Measurements from ENCODE around the gene RSPH6A. TPM values are rescaled to one million over a fixed set of nuclear protein-coding genes. Genes with fewer than 3 reads are reported as not detected.

RSPH6A gene
- polyA plus RNA-seq, 3 donors, result not detected

GRCh38 chr19:45824531-45825262 lies 9.6 kb upstream of the RSPH6A start:
- 96% methylated on average over 21 of the region's 26 CpGs for WGBS (ENCODE audit: insufficient coverage)
- no peaks in the 10 kb centered on the region for H3K9me3 ChIP-seq (replicated peaks in 1 of 2; ENCODE audit: control insufficient read depth in 1 of 2, insufficient read depth in 1 of 2, low read length in 2 of 2)
- no peaks in the 10 kb centered on the region for H3K9me3 Mint-ChIP-seq
- no peak overlapping the region for H3K9ac ChIP-seq (ENCODE audit: insufficient read depth, low read length, poor library complexity, severe bottlenecking)
- H3K4me1 Mint-ChIP-seq, result no peaks in the 10 kb centered on the region
- H3K27me3 ChIP-seq (ENCODE audit: control insufficient read depth in 2 of 2, insufficient read depth in 2 of 2, low read length in 2 of 2), result no peaks in the 10 kb centered on the region
- no peak for DNase-seq
- no peak for TF ChIP-seq CTCF (IDR thresholded peaks at IDR 0.05)
- no peak overlapping the region for H3K4me2 ChIP-seq (replicated peaks; ENCODE audit: extremely low read depth, low read length, poor library complexity, severe bottlenecking)
- intact Hi-C loops (cut with micrococcal nuclease), result no loop called here
- H3K27ac ChIP-seq (ENCODE audit: low read depth in 1 of 2, low read length in 2 of 2), result no peak overlapping the region
- peaks cover 0 to 5% (median 0%) of the 10 kb centered on the region in 3 donors for H3K27me3 Mint-ChIP-seq (ENCODE audit: low read depth in 3 of 3)
- peaks cover 96 to 98% of the 10 kb centered on the region in 2 donors for H3K36me3 ChIP-seq (replicated peaks in 1 of 2; ENCODE audit: control insufficient read depth in 1 of 2, insufficient read depth in 2 of 2, low read length in 2 of 2)
- no peak overlapping the region for H3K4me3 ChIP-seq (replicated peaks in 1 of 3; ENCODE audit: low read depth in 2 of 3, low read length in 3 of 3)
- H2AFZ ChIP-seq (ENCODE audit: insufficient read depth, low read depth, low read length, poor library complexity, severe bottlenecking), result no peak overlapping the region
- peaks cover 19% of the 10 kb centered on the region for H4K20me1 ChIP-seq (ENCODE audit: insufficient read depth, low read length)
- H3K4me1 ChIP-seq (ENCODE audit: control insufficient read depth in 1 of 2, insufficient read depth in 2 of 2, low read length in 2 of 2), result no peaks in the 10 kb centered on the region
- H3K79me2 ChIP-seq (ENCODE audit: insufficient read depth, low read length), result no peaks in the 10 kb centered on the region
- no peak overlapping the region for H3K4me3 Mint-ChIP-seq
- peaks cover 82 to 99% of the 10 kb centered on the region in 2 donors for H3K36me3 Mint-ChIP-seq
- no peak overlapping the region for H3K27ac Mint-ChIP-seq

GRCh38 chr19:45824041-45824471 lies 8.9 kb upstream of the RSPH6A start:
- Mint-ChIP-seq H3K9me3 (no peaks in the 10 kb centered on the region), H3K27me3 (ENCODE audit: low read depth in 3 of 3) (peaks cover 0 to 5% (median 0%) of the 10 kb centered on the region in 3 donors), H3K4me1 (no peaks in the 10 kb centered on the region), H3K27ac (no peak overlapping the region), H3K4me3 (no peak overlapping the region), H3K36me3 (peaks cover 82 to 98% of the 10 kb centered on the region in 2 donors)
- no peak overlapping the region for H3K9ac ChIP-seq (ENCODE audit: insufficient read depth, low read length, poor library complexity, severe bottlenecking)
- H3K9me3 ChIP-seq (replicated peaks in 1 of 2; ENCODE audit: control insufficient read depth in 1 of 2, insufficient read depth in 1 of 2, low read length in 2 of 2), result no peaks in the 10 kb centered on the region
- no peaks in the 10 kb centered on the region for H3K27me3 ChIP-seq (ENCODE audit: control insufficient read depth in 2 of 2, insufficient read depth in 2 of 2, low read length in 2 of 2)
- H2AFZ ChIP-seq (ENCODE audit: insufficient read depth, low read depth, low read length, poor library complexity, severe bottlenecking), result no peak overlapping the region
- H3K4me3 ChIP-seq (replicated peaks in 1 of 3; ENCODE audit: low read depth in 2 of 3, low read length in 3 of 3), result no peak overlapping the region
- WGBS (ENCODE audit: insufficient coverage), result 88% methylated on average over 12 of the region's 12 CpGs
- peaks cover 92 to 96% of the 10 kb centered on the region in 2 donors for H3K36me3 ChIP-seq (replicated peaks in 1 of 2; ENCODE audit: control insufficient read depth in 1 of 2, insufficient read depth in 2 of 2, low read length in 2 of 2)
- no peak overlapping the region for H3K27ac ChIP-seq (ENCODE audit: low read depth in 1 of 2, low read length in 2 of 2)
- H3K4me2 ChIP-seq (replicated peaks; ENCODE audit: extremely low read depth, low read length, poor library complexity, severe bottlenecking), result no peak overlapping the region
- H4K20me1 ChIP-seq (ENCODE audit: insufficient read depth, low read length), result peaks cover 19% of the 10 kb centered on the region
- TF ChIP-seq CTCF (IDR thresholded peaks at IDR 0.05), result no peak
- H3K4me1 ChIP-seq (ENCODE audit: control insufficient read depth in 1 of 2, insufficient read depth in 2 of 2, low read length in 2 of 2), result no peaks in the 10 kb centered on the region
- intact Hi-C loops (cut with micrococcal nuclease), result no loop called here
- no peaks in the 10 kb centered on the region for H3K79me2 ChIP-seq (ENCODE audit: insufficient read depth, low read length)
- DNase-seq, result no peak
